Measurements from ENCODE around the gene ARHGAP23. TPM values are rescaled to one million over a fixed set of nuclear protein-coding genes. Genes with fewer than 3 reads are reported as not detected.
A peak's percentile ranks its signal among the peaks of the same experiment; 100 is the strongest.

Gene ARHGAP23
- total and polyA plus RNA-seq, 3 experiments from 2014 or later: 0.48 to 1.0 TPM; not detected in 1

DNA sequence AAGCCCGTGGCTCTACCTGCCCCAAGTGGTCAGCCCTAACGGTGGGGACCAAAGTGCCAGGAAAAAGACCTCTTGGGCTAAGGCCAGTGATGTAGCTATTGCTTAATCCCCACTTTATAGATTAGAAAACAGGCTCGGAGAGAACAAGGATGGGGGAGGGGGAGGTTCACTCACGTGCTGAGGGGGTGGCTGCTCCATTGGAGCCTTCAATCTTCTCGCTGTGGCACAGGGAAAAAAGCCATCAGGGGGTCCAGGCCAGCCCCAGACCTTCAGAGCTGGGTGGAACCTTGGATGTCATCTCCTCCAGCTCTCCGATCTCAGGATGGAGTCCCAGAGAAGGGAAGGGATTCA lies 131.6 kb downstream of the ARHGAP23 start:
- peak overlapping the region in 2 of 7 donors; percentile 8 to 20 for H3K4me3 Mint-ChIP-seq
- POLR2A ChIA-PET: interaction anchor here (0.6 to 1.4 kb wide), 2 partner anchors 151 to 169 kb away, joined by 3 to 4 read pairs; no protein-coding TSS in a partner anchor
- CTCF ChIA-PET: interaction anchor here (0.8 to 4.8 kb wide), 14 partner anchors 10 to 175 kb away, joined by 4 to 128 read pairs (median 14); no protein-coding TSS in a partner anchor
- Histone ChIP-seq H3K27ac (ENCODE audit: low read depth, low read length) (no peak overlapping the region), H3K27me3 (ENCODE audit: insufficient read depth, low read length, poor library complexity, severe bottlenecking) (peaks cover 46% of the 10 kb centered on the region), H3K4me3 (ENCODE audit: low read length) (peak overlapping the region; percentile 89), H3K9me3 (ENCODE audit: low read length) (no peaks in the 10 kb centered on the region), H3K36me3 (ENCODE audit: insufficient read depth, low read length) (no peaks in the 10 kb centered on the region), H3K4me1 (ENCODE audit: insufficient read depth, low read length) (peaks cover 35% of the 10 kb centered on the region)
- no peak for DNase-seq
- H3K27me3 Mint-ChIP-seq: peaks cover 32 to 39% of the 10 kb centered on the region in 2 donors
- no peaks in the 10 kb centered on the region for H3K9me3 Mint-ChIP-seq
- peaks cover 24 to 48% (median 28%) of the 10 kb centered on the region in 3 donors for H3K4me1 Mint-ChIP-seq
- peaks cover 0 to 4% (median 0%) of the 10 kb centered on the region in 3 donors for H3K36me3 Mint-ChIP-seq
- no peak overlapping the region for H3K27ac Mint-ChIP-seq

DNA sequence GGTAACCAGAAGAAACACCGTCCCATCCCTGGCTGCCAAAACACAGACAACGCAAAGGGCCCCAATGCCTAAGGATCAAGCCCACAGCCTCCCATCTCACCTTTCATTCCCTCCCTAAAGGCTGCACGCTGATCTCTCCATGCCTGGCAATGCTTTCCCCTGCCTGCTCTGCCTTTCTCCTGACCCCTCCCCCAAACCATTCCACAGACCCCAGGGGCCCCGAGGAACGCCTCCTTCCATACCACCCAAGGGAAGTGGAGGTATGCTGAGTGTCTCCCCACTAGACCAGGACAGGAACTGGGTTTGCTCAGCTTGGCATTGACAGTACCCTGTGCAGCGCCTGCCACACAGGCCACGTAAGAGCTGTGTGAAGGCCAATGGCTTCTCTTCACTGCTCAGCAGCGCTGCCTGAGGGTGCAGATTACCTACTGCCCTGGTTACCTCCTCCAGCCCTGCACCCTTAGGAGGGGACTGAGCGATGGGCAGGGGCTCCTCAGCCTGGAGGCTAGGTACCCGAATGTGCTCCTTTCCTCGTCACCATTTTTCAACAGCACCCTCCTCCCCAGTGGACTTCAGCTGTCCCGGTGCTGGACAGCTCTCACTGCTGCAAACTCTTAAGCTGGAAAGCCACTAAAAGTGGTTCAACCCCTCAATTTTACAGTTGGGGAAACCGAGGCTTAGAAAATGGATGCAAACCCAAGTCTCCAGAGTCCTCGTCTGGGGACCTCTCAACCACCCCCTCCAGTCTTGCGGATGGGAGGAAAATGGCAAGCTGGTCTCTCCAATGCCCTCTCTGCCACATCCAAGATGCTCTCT lies 132.4 kb downstream of the ARHGAP23 start:
- peaks cover 35% of the 10 kb centered on the region for H3K4me1 ChIP-seq (ENCODE audit: insufficient read depth, low read length)
- H3K9me3 ChIP-seq (ENCODE audit: low read length): no peaks in the 10 kb centered on the region
- no peak overlapping the region for H3K27ac ChIP-seq (ENCODE audit: low read depth, low read length)
- peaks cover 24 to 48% (median 28%) of the 10 kb centered on the region in 3 donors for H3K4me1 Mint-ChIP-seq
- H3K36me3 ChIP-seq (ENCODE audit: insufficient read depth, low read length): no peaks in the 10 kb centered on the region
- peaks cover 38 to 46% of the 10 kb centered on the region in 2 donors for H3K27me3 Mint-ChIP-seq
- H3K9me3 Mint-ChIP-seq: no peaks in the 10 kb centered on the region
- POLR2A ChIA-PET: no interaction called here
- H3K27me3 ChIP-seq (ENCODE audit: insufficient read depth, low read length, poor library complexity, severe bottlenecking): peaks cover 55% of the 10 kb centered on the region
- peak overlapping the region; percentile 13 to 82 (median 46) for H3K4me3 Mint-ChIP-seq
- CTCF ChIA-PET: interaction anchor here (3.3 to 4.8 kb wide), 3 partner anchors 24 to 174 kb away, joined by 13 to 128 read pairs (median 69); no protein-coding TSS in a partner anchor
- no peak overlapping the region for H3K4me3 ChIP-seq (ENCODE audit: low read length)
- H3K36me3 Mint-ChIP-seq: peaks cover 0 to 4% (median 0%) of the 10 kb centered on the region in 3 donors
- peak in 1 of 5 donors; percentile 14 for DNase-seq
- H3K27ac Mint-ChIP-seq: peak overlapping the region in 2 of 8 donors; percentile 20 to 24

DNA sequence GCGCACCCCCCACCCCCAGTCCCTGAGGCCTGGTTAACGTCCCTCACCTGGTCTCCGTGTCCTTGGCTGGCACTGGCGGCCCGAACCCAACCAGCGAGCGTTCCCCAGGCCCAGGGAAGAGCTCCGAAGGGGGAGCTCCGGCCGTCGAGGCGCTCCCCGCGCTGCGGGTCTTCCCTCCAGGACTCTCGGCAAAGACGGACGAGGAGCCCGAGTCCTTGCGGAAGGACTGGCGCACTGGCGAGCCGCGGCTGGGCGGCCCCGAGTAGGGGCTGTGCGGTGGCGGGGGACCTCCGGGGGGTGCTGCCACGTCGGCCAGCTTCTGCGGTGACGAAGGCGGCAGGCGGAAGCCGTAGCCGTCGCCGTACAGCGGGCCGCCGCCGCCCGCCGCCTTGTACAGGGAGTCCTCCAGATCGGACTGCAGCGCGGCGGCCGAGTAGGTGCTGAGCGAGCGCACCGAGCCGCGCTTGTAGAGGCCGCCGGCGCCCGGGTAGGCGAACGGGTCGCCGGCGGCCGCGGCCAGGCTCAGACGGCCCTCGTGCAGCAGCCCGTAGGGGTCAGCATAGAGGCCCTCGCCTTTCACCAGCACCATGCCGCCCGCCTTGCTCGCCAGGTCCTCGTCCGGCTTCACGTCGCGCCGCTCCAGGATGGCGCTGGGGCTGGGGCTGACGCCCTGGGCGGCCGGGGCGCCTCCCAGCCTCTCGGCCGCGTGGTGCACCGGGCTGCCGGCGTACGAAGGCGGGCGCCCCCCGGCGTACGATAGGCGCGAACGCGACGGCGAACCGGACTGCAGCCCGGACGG lies 133.4 kb downstream of the ARHGAP23 start:
- no peaks in the 10 kb centered on the region for H3K36me3 ChIP-seq (ENCODE audit: insufficient read depth, low read length)
- ChIA-PET POLR2A (no interaction called here), CTCF (interaction anchor here (4.8 kb wide), 1 partner anchor 23 kb away, joined by 128 read pairs; no protein-coding TSS in a partner anchor)
- Mint-ChIP-seq H3K4me1 (peaks cover 24 to 48% (median 28%) of the 10 kb centered on the region in 3 donors), H3K36me3 (peaks cover 0 to 4% (median 0%) of the 10 kb centered on the region in 3 donors), H3K4me3 (no peak overlapping the region), H3K27ac (no peak overlapping the region), H3K27me3 (peaks cover 47 to 52% of the 10 kb centered on the region in 2 donors), H3K9me3 (no peaks in the 10 kb centered on the region)
- H3K4me1 ChIP-seq (ENCODE audit: insufficient read depth, low read length): peaks cover 35% of the 10 kb centered on the region
- no peak overlapping the region for H3K27ac ChIP-seq (ENCODE audit: low read depth, low read length)
- no peak for DNase-seq
- H3K27me3 ChIP-seq (ENCODE audit: insufficient read depth, low read length, poor library complexity, severe bottlenecking): peaks cover 64% of the 10 kb centered on the region
- no peak overlapping the region for H3K4me3 ChIP-seq (ENCODE audit: low read length)
- no peaks in the 10 kb centered on the region for H3K9me3 ChIP-seq (ENCODE audit: low read length)

Other genes with a start within 250 kb of the ARHGAP23 start
- 1 to 10 TPM in 1 of 2 experiments, not detected in 1; 1.6 TPM for gene TBC1D3, start 235.9 kb upstream of the ARHGAP23 start, total RNA-seq
- not detected for gene TBC1D3, start 235.9 kb upstream of the ARHGAP23 start, polyA plus RNA-seq
- 10 to 100 TPM; 70.0 to 74.5 TPM for gene MRPL45, start 131.3 kb upstream of the ARHGAP23 start, total RNA-seq
- 25.7 TPM for gene MRPL45, start 131.3 kb upstream of the ARHGAP23 start, polyA plus RNA-seq
- gene GPR179, start 84.5 kb upstream of the ARHGAP23 start, total RNA-seq: under 1 TPM; 0.07 to 0.09 TPM
- gene GPR179, start 84.5 kb upstream of the ARHGAP23 start, polyA plus RNA-seq: not detected
- gene SOCS7, start 76.6 kb upstream of the ARHGAP23 start, total RNA-seq: 10 to 100 TPM; 22.0 to 23.7 TPM
- gene SOCS7, start 76.6 kb upstream of the ARHGAP23 start, polyA plus RNA-seq: 0.98 TPM
- under 1 TPM; 0.04 to 0.50 TPM for gene SRCIN1, start 177.5 kb downstream of the ARHGAP23 start, total RNA-seq
- gene SRCIN1, start 177.5 kb downstream of the ARHGAP23 start, polyA plus RNA-seq: not detected
- 10 to 100 TPM; 47.0 to 50.0 TPM for gene EPOP, start 246.5 kb downstream of the ARHGAP23 start, total RNA-seq
- gene EPOP, start 246.5 kb downstream of the ARHGAP23 start, polyA plus RNA-seq: 0.10 TPM

All from CD8-positive, alpha-beta memory T cell (primary cell).